HG02885 (cell line): ENCODE results near the gene LRRFIP1.
A peak's percentile ranks its signal among the peaks of the same experiment; 100 is the strongest.
"Not testable (repeated sequence)": the region's sequence is repeated elsewhere in the genome, so short reads cannot be mapped to it uniquely, and the experiment has no call there.

Experiments
- ATAC-seq: cut with Tn5 transposase; IDR thresholded peaks from one replicate; pipeline ENCODE4 v1.9.1; 2021; ENCODE audit warnings: mild to moderate bottlenecking; ENCODE audit not compliant: unreplicated experiment, poor library complexity

Gene LRRFIP1

DNA sequence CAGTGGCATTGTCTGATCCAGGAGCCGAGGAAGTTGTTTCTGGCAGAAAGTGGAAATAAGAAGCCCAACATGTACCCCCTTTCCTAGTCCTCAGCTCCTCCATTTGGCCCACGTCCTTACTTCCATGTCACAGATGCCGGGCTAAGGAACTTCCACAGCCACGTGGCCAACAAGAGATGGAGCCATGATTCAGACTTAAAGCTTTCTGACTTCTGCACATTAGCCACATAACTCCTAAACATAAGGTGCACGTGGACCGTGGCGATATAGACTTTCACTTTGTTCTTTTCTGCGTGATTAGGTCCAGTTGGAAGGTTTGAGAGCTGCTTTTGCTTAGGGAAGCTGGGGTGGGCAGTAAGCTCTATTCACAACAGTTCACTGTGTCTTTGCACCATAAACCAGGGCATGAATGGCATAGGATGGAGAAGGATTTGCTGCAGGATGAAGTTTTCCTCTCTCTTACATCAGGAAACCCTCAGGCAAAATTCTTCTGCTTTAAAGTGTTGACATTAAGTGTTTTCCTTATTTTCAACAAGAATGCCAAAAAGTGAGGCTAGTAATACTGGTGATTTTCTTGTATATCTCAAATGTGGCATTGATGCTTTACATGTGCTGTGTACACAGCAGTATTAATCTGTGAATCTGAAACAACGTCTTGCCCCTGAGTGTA, 109.9 kb downstream of the LRRFIP1 start:
- no peak for ATAC-seq

DNA sequence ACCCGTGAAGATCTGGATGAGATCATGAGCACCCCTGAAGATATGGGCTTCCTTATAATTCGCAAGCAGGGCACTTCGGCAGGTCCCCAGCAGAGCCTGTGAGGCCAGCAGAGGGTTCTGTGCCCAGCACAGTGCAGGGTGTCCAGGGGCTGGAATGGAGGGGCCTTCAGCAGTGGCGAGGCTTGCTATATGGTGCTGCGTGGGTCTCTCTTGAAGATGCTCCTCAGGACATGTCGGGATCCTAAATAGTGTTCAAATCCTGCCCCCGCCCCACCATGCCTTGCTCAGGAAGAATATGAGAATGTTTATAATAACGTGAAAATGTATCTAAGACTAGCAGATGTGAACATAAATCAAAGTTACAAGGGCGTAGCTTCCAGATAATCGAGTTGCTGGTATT, 110.9 kb downstream of the LRRFIP1 start:
- no peak for ATAC-seq

DNA sequence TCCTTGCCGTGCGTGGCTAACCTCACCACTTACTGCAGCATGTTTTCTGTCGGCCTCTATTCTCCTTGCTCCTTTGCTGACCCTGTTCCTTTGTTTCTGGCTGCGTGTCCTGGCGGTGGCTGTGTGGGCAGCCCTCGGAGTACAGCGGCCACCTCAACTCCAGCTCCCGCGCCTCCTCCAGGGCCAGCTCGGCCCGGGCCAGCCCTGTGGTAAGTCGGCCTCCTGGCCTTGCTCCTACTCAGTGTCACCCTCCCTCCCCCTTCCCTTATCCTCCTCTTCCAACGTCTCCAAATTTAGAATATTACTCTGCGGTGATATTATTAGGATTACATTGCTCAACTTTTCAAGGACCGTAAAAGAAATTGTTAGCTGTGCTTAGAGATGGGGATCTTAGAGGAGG, 111.7 kb downstream of the LRRFIP1 start:
- no peak for ATAC-seq

DNA sequence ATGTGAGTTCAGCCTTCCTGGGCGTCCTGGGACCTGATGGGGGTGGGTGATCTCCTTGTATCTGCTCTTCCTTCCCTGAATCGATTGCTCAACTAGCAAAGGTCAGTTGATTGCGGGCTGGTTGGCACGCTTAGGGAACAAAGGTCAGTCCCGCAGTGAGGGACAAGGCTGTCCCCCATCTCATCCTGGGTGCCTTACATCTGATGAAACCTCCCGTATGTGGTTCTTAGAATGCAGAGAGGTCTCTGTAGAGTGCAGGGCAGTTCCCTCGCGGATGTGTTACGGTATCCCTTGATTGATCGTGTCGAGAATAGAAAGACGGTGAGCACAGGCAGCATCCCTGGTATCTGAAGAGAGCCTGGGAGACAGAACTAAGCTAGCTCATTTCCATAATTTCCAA, 114.8 kb downstream of the LRRFIP1 start:
- ATAC-seq: no peak

GRCh38 chr2:237742614-237743013, 115.2 kb downstream of the LRRFIP1 start:
- no peak for ATAC-seq

DNA sequence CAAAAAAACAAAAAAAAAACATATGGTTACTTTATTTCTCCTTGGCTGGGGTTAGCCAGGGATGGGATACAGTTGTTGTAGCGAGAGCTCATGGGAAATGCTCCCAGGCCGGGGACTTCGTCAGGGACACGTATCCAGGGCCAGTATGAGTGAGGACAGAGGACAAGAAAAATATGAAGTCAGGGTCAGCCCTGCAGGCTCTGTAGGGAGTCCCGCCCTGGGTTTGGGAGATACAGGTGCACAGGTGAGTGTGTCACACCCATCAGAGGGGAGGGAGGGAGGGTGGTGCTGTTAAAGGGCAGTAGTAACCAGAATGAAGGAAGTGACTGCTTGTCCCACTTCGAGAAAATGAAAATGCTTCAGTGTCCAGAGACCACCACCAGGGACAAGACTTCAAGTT, 115.6 kb downstream of the LRRFIP1 start:
- no peak for ATAC-seq

GRCh38 chr2:237743561-237744269, 116.3 kb downstream of the LRRFIP1 start:
- ATAC-seq: no peak

- ATAC-seq: no peak
Observed at GRCh38 chr2:237744270-237744612, 116.9 kb downstream of the LRRFIP1 start.

DNA sequence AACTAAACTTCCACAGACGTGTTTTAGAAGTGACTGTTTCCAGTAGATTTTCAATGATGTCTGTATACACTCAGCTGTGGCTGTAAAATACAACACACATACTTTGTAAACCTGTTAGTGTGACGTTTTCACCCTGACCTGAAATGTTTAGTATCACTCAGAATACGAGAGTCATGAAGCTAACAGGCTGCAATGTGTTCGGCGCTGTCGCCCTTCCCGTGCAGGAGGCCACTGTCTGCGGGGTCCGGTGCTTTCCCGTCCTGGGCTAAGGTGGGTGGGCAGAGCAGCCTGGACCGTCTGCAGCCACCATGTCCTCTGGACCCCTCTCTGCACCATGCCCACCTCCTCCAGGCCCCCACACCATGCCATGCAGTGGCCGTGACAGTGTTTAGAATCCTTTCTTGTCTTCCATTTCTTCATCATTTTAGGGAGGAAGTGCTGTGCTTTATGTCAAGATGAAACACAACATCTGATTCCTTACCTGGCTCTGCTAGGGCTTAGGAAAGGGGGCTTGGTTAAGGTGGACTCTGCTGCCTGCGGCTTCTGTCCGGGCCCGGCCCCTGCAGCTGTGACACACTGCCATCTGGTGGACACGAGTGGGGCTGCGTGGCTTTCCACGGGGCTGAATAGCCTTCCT, 117.3 kb downstream of the LRRFIP1 start:
- ATAC-seq: peak; percentile 54

- ATAC-seq: no peak
Observed at GRCh38 chr2:237745250-237745613, 117.8 kb downstream of the LRRFIP1 start.

GRCh38 chr2:237746302-237747080, 119.1 kb downstream of the LRRFIP1 start:
- no peak for ATAC-seq

DNA sequence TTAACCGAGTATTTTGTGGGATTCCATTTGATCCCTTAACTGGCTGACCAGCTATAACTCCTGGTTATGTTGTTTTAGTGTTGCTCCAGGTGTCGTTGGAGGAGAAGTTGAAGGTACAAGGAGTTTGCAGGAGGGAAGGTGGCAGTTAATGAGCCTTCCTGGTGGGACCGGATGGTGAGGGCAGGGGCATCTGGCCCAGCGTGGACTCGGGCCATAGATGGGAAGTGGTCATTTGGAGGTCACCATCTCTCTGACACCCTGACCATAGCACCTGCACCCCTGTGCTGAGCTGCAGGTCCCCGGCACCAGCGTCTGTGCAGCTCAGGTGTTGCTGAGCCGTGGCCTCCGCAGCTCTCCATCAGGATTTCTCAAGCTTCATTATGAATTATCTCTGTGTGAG, 119.8 kb downstream of the LRRFIP1 start:
- ATAC-seq: no peak

DNA sequence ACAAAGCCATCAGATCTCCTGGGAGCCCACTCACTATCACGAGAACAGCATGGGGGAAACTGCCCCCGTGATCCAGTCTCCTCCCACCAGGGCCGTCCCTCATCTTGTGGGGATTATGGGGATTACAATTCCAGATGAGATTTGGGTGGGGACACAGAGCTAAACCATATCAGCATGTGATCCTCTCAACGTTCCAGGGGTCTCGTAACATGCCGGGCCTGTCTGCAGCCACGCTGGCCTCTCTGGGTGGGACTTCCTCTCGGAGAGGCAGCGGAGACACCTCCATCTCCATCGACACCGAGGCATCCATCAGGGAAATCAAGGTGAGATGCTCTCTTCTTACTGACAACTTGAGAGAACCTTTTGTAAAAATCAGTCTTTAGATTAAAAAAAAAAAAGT, 121.6 kb downstream of the LRRFIP1 start:
- no peak for ATAC-seq

- no peak for ATAC-seq
Observed at GRCh38 chr2:237749961-237750360, 122.6 kb downstream of the LRRFIP1 start.

- ATAC-seq: not testable (repeated sequence)
Observed at GRCh38 chr2:237750441-237750840, 123.1 kb downstream of the LRRFIP1 start.

DNA sequence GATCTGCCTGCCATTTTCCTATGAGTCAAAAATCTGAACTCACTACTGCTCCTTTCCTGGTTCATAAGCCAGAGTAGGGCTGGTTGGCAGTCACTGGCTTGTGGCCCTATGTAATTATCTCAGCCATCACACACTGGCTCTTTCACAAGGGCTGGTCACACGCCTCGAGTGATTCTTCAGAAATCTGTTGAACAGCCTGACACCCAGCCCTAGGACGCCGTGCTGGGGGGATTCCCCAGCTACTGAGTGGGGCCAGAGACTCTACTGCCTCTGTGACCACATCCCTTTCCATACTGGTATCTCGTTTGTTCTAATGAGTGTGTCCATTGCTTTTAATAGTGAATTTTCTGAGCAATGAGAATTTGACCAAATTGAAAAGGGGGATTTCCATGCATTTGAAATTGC, 125.4 kb downstream of the LRRFIP1 start:
- ATAC-seq: peak; percentile 99

DNA sequence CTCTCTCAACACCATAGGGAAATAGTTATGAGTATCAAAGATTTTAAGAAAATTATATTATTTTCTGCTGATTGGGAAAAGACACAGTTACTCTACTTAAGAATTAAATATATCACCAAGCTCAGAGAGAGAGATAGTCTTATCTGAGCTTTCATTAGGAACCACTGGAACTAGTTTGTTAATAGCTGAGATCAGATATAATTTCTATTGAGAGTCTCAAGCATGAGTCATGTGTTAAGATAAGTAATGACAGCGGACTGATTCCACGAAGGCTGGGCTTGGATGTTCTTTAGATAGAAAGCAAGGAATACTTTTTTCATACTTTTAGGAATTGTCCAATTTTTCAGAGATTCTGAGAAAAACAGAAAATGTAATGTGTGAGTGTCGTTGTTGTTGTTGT, 126.8 kb downstream of the LRRFIP1 start:
- no peak for ATAC-seq

- ATAC-seq: no peak
Observed at GRCh38 chr2:237754626-237755248, 127.3 kb downstream of the LRRFIP1 start.

GRCh38 chr2:237757616-237758015, 130.2 kb downstream of the LRRFIP1 start:
- ATAC-seq: no peak

GRCh38 chr2:237758185-237758584, 130.8 kb downstream of the LRRFIP1 start:
- ATAC-seq: no peak

GRCh38 chr2:237759176-237759575, 131.8 kb downstream of the LRRFIP1 start:
- no peak for ATAC-seq
